NOMO-1 treated with dmso at 0.1 percent for 144 hours (cell line): Measurements from ENCODE around the gene GET4.
"Not testable (repeated sequence)": the region's sequence is repeated elsewhere in the genome, so short reads cannot be mapped to it uniquely, and the experiment has no call there.

ENCODE experiments used
- DNase-seq: peaks from one replicate; lab custom pipeline; 2025; ENCODE audit not compliant: unreplicated experiment; lab: John Stamatoyannopoulos, UW

Gene GET4

GRCh38 chr7:845091-845490 is 31.3 kb upstream of the GET4 start:
- DNase-seq = no peak

DNA sequence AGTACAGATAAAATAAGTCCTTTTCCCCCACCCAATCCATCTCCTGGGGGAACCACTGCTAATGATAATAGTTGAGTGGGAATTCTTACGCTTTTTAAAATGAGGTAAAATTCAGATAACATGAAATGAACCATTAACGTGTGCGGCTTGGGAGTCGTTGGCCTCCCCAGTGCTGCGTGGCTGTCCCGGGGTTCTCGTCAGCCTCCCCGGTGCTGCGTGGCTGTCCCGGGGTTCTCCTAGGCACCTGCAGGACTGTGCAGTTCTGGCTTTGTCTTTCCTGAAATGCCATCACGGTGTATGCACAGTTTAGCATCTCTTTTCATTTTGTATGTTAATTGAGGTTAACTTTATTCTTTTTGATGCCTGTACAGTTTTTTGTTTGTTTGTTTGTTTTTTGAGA is 30.6 kb upstream of the GET4 start:
- no peak for DNase-seq

GRCh38 chr7:846958-847650 is 29.2 kb upstream of the GET4 start:
- not testable (repeated sequence) for DNase-seq

GRCh38 chr7:847728-848127 is 28.6 kb upstream of the GET4 start:
- not testable (repeated sequence) for DNase-seq

DNA sequence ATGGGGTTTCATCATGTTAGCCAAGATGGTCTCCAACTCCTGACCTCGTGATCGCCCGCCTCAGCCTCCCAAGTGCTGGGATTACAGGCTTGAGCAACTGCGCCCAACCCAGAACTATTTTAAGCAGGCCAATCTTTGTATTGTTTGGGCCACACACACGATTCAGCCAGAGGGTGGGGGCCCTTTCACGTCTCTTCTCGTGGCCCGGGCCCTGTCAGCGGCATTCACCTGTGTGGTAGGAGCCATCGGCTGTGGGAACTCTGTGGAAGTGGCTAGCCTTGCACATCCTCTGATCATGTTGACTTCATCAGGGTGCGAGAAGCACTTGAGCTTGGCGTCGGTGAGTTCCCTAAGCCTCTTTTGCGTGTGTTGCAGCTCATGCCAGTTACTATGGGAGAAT is 27.2 kb upstream of the GET4 start:
- no peak for DNase-seq

- DNase-seq = no peak
These were observed 26.6 kb upstream of the GET4 start for GRCh38 chr7:849781-850180.

- DNase-seq = no peak
These were observed 25.1 kb upstream of the GET4 start for GRCh38 chr7:851204-851603.

DNA sequence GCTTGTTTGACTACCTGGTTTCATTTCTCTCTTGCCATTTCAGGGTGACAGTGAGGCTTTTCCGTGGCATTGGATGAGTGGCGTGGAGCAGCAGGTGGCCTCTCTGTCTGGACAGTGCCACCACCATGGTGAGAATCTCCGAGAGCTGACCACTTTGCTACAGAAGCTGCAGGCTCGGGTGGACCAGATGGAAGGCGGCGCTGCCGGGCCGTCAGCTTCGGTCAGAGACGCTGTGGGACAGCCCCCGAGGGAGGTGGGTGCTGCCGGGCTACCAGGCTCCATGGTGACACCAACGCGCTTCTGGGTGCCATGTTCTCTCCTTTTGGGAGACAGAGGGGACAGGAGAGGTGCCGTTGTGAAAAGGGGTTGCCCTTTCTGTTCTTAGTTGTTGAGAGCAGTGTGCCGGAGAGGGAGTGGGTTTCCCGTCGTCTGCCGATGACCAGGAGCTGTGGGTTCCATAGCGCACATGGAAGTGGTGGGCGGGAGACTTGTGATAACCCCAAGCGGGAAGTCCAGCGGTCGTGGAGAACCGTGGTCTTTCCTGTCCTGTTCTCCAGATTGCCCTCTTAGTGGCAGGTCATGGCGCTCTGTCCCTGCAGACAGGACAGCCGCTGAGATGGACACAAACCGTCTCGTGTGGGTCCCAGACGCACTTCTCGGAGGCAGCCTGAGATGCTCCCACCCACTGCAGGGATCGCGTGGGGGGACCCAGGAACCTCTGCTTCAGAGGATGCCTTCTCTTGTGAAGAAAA is 22.8 kb upstream of the GET4 start:
- no peak for DNase-seq

DNA sequence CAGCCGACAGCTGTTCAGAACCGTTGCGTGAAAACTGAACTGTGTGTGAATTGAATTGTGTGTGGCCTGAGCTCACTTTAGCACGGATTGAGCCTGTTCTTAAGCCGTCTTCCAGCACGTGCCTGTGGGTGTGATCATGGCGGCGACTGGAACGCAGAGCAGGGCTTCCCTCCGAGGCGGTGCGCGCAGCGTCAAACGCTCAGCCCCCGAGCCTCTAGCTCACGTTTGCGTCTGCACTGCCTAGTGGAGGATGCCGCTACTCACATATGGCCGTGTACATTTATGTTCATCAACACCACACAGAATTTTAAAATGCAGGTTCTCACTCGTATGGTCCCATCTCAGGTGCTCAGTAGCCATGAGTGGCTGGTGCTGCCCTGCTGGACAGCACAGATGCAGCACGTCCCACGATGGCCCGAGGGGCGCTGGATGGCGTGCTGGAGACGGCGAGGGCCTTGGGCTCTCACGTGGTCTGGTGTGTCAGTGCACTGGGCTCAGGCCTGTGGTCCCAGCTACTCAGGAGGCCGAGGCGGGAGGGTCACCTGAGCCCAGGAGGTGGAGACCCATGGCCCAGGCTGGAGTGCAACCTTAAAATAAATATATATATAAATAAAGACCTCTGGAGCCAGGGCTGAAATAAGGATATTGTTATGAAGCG is 22.1 kb upstream of the GET4 start:
- DNase-seq = no peak

- no peak for DNase-seq
These were observed 20.5 kb upstream of the GET4 start for GRCh38 chr7:855686-856369.

DNA sequence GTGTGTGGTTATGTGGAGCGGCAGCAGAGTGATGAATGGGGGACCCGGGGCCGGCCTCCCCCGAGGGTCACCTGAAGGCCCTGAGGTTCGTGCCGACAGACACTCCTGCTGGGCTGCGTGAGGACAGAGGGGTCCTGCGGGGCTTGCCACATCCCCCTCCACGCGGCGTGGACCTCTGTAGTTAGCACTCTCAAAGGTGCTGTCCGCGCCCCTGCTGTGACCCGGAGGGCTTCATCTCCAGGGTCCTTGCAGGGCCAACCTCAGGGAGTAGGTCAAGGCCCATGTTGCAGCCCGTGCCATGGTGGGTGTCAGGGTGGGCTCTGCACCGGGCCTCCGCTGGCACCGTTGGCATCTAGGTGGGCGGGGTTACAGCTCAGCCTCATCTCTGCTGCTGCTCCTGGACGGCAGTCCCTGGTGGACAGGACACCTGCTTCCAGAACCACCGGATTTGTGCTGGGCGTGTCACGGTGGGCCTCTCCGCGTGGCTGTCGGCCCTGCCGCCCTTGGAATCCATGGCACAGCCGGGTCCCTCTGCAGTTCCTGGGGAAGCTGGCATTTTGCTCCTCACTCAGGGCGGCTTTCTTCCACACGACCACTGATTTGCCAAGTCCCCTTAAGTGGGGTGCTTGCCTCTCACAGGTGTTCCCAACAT is 19.8 kb upstream of the GET4 start:
- DNase-seq = no peak

- no peak for DNase-seq
These were observed 18.7 kb upstream of the GET4 start for GRCh38 chr7:857661-858060.

DNA sequence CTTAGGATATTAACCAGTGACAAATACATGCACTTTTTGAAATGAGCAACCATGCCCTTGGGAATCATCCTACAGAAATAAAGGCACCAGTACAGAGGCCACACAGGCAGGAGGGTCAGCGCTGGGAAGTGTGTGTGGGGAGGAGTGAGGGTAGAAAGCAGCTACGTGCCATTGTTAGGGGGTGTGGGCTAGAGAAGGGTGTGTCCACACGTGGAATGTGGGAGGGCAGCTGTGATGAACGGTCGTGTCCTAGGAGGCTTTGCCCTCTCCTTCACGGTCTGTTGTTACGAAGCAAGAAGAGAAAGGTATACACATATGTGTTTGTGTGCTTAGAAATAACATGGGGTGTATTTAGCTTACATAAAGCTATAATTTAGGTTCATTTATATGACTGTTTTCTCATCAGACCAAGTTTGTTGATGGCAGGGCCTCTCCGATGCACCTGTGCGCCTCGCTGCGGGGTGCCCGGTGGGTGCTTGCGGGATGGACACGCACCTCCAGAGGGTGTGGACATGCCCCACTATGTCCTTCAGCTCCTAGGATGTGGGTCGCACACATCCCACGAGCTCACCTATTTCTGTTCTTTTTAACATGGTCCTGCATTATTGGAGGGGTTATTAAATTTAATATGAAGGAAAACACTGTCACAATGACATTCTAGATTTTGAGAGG is 16.9 kb upstream of the GET4 start:
- no peak for DNase-seq

DNA sequence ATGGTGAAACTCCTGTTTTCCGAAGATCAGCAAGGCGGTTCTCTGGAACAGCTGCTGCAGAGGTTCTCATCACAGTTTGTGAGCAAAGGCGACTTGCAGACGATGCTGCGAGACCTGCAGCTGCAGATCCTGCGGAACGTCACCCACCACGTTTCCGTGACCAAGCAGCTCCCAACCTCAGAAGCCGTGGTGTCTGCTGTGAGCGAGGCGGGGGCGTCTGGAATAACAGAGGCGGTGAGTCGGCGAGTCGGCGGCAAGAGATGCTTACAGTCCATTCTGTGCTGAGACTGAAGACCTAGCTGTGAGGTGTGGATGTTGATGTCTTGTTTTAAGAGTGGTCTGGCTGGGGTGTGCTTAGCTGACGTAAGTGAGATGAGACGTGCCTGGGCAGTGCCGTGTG is 16.2 kb upstream of the GET4 start:
- no peak for DNase-seq

DNA sequence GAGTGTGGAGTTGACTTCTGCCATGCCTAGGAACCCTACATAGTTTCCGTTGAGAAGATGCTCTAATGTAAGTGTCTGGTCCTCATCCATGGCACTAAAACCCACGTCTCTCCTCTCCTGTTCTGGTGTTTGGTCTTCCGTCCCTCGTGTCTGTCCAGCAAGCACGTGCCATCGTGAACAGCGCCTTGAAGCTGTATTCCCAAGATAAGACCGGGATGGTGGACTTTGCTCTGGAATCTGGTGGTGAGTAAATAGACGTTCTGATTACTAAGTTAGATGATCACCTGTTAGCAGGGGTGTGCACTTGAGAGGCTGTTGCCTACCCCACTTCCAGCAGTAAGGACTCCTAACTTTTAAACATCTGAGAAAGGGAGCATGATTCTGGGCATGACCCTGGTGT is 15.1 kb upstream of the GET4 start:
- DNase-seq = no peak

- DNase-seq = no peak
These were observed 14.2 kb upstream of the GET4 start for GRCh38 chr7:862157-862556.

- DNase-seq = no peak
These were observed 13.2 kb upstream of the GET4 start for GRCh38 chr7:863106-863505.

DNA sequence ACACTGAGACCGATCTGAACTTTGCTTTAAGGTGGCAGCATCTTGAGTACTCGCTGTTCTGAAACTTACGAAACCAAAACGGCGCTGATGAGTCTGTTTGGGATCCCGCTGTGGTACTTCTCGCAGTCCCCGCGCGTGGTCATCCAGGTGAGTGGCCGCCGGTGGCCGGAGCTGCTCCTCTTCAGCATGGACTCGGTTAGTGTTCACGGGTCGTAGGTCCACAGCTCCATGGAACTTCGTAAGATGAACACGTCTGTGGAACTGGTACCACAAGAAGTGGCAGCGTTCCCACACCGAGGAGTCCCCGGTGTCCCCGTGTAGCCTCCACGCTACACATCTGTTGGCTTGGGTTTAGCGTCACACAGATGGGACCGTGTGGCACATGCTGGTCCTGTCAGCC is 10.4 kb upstream of the GET4 start:
- DNase-seq = no peak

DNA sequence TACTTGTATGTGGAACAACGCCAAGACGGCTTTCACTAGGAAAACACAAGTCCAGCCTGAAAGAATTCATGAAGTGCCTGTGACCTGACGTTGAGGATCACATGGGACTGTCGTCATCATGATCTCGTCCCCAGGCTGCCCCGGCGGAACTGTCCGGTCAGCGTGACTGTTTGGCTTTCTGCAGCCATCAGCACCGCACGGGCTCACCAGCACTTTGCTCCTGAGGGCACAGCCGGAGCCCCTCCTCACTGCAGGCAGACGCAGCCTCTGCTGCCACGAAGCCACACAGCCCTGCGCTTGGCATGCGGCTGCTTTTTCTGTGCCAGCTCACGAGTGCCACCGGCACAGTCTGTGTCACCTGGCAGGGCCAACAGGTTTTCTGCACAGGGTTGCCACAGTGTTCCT is 9.4 kb upstream of the GET4 start:
- no peak for DNase-seq

GRCh38 chr7:867406-868188 is 8.8 kb upstream of the GET4 start:
- no peak for DNase-seq
